A549 treated with ZK216348 at 1 μM for 4 hours (cell line): Measurements from ENCODE around the gene BSX. TPM values are rescaled to one million over a fixed set of nuclear protein-coding genes. Genes with fewer than 3 reads are reported as not detected.

Source experiments
- total RNA-seq: library from RNA; stranded (reverse); fragments of 200-300 nt; extraction: Qiagen RNA extraction; gene quantifications from 5 replicates; pipeline ENCODE4 v1.2.3, GENCODE V29; 2022; ENCODE audit warnings: low read depth

Gene BSX
- total RNA-seq: not detected in 5 replicates

DNA sequence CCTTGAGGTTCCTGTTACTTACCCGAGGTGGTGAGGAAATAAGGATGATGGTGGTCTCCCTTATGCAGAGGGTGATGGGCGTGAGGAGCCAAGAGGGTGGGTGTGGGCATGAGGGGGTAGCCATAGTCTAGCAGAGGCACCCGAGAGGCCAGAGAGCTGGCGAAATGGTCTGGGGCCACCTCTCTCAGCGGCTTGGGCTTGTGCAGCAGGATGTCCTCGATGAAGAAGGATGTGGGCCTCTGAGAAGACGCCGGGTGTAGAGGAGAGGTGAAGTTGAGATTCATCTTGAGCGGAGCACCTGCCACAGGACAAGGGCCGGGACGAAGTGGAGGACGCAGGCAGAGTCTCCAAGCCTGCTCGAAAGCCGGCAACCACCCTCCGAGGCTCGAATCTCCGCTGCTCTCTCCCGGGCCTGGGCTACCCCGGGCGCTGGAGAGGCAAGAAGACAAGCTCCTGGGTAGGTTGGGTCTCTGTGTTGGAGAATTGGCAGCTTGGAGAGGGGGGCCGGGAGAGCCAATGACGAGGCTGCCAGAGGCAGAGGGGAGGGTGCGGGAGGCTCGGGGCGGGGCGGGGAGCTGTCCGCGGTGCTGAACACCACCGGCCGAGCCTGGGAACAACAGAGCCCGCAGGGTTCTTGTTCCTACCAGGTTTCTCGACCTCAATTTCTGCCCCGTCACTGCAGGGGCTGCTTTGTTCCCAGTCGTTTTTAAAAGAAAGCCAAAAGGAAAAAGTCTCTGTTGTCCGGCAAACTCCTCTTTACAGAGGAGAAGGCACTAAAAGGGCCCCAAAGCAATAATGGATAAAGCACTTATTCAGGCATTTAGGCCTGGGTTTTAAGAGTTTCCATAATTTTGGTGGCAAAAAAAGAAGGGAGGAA, at the start of gene BSX:
Gene BSX, minus strand, starts transcription at position 447 of the 877 bp plus-strand sequence. Its CDS starts 163 bp downstream, at position 284.

Other genes starting within 250 kb of the BSX start
- gene CRTAM, start 143.3 kb downstream of the BSX start, total RNA-seq: not detected in 5 replicates
- 3.2 to 4.4 TPM (median 3.8 TPM) in 5 replicates for gene JHY, start 99.1 kb downstream of the BSX start, total RNA-seq
- gene HSPA8, start 80.3 kb upstream of the BSX start, total RNA-seq: 1,458 to 1,788 TPM (median 1,636 TPM) in 5 replicates
- gene CLMP, start 213.4 kb upstream of the BSX start, total RNA-seq: 14.2 to 31.8 TPM (median 23.0 TPM) in 5 replicates